Inferior parietal cortex (tissue), 1 donor: Measurements from ENCODE around the gene SLC3A2.

Source experiments
- DNase-seq: peaks from one replicate; pipeline ENCODE4 v3.0.0-alpha.2; 2016; ENCODE audit errors: extremely low spot score

The SLC3A2 gene

DNA sequence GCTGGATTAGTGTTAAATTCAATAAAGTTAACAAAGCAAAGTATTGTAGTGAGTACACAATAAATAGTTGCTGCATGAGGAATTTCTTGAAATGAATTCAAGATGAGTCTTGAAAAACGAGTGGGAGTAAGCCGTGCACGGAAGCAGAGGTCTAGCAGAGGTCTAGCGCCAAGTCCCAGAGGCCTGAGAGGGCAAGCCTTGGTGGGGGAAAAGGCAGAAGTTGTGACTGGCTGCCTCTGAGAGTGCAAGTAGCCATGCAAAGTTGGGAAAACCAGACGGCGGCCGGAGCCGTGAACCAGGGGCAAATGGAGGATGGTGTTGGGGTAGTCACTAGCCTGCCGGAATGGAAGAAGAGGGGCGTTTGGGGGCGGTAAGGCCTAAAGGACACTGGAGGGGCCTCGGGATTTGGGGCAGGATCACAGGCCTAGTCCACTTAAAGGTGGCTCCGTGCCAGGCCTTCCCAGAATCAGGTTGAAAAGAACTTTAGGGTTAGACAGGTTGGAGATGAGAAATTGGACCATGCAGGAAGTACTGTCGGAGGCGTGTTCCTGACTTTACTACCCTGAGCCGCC is 379 bp upstream of the SLC3A2 start:
- no peak for DNase-seq

DNA sequence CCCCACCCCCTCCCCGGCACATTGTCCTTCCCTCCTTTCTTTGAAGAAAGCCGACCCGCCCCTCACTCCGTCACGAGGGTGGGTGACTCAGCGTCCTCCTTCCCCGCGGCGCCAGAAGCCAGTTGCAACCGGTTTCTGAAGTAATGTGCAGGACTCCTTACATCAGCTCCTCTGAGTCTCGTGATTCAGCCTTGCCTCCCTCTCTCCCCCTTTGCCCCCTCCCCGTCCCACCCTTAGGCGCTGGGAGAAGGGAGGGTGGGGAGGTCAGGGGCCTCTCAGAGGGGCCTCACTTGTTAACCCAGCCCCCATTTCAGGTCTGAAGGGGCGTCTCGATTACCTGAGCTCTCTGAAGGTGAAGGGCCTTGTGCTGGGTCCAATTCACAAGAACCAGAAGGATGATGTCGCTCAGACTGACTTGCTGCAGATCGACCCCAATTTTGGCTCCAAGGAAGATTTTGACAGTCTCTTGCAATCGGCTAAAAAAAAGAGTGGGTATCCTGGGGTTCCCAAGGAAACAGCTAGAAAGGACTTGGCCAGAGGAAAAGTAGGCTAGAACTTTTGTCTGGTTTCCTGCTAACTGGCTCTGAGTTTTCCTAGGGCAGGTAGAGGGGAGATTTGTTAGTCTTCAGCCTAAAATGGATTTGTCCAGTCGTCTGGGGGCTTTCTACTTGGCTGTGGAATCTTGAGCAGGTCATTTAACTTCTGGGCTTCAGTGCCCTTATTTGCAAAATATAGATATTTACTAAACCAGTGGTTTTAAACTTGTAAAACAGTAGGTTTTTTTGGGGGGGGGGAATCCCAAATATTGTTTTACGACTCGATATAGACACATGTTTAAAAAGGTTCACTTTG is 1.1 kb downstream of the SLC3A2 start:
- DNase-seq, result peak; percentile 84

DNA sequence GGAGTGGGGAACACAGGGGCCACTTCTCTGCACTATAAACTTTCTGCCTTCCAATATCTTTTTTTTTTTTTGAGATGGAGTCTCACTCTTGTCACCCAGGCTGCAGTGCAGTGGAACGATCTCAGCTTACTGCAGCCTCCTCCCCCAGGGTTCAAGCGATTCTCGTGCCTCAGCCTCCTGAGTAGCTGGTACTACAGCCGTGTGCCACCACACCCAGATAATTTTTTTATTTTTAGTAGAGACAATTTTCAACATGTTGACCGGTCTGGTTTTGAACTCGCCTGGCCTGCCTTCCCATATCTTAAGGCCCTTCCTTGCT is 1.7 kb downstream of the SLC3A2 start:
- DNase-seq, result no peak

DNA sequence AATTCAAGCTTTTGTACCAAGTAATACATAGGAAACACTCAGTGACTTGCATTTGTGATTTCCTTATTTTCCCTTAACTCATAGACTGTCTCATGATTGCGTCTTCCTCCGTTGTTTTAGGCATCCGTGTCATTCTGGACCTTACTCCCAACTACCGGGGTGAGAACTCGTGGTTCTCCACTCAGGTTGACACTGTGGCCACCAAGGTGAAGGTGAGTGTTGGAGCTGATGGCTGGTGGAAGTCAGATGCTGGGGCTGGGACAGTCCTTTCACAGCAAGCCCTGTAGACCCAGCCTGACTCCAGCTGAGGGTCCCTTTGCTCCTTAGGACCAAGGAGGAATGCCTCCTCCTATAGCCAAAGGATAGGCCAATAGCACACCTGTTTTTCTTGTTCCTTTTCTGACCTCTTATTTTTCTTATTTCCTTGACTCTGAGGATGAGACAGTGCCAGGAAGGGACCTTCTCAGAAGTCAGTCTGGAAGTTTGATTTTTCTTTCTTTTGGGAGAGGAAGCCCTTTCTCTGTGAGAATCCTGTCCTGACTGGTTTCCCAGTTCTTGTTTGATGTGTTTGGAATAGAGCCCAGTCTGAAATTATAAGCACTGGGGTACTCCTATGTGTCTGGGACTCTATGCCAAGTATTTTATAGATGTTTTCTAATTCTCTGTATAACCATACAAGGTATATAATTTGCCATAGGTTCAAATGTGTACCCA is 2.2 kb downstream of the SLC3A2 start:
- no peak for DNase-seq

DNA sequence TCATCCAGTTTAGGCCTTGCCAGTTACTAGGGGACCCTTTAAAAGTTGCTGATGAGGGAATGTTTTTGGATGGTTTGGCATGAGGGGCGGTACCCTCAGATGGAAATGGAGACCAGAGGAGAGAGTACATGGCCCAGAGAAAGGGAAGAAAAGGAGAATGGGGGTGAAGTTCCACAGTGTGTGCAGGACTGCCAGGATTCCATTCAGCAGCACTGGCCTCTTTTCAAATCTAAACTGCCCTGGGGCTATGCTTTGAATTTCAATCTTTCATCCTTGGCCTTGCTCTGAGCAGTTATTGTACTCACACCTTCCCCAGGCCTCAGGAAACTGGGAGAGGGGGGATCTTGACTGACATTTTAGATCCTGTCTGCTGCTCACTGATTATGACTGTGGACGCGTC is 3.0 kb downstream of the SLC3A2 start:
- DNase-seq, result no peak

DNA sequence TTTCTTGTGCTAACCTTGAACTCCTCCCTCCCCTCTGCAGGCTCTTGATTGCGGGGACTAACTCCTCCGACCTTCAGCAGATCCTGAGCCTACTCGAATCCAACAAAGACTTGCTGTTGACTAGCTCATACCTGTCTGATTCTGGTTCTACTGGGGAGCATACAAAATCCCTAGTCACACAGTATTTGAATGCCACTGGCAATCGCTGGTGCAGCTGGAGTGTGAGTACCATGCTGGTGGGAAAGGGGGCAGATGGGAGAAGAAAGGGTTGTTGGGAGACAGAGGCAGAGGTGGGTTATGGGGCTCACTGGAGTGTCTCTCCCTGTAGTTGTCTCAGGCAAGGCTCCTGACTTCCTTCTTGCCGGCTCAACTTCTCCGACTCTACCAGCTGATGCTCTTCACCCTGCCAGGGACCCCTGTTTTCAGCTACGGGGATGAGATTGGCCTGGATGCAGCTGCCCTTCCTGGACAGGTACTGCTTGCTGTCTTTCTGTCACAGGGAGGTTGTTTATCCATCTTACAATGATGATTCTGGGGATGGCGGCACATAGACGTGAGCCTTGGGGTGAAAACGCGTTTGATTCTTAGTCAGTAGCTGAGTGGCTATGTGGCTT is 4.5 kb downstream of the SLC3A2 start:
- no peak for DNase-seq

DNA sequence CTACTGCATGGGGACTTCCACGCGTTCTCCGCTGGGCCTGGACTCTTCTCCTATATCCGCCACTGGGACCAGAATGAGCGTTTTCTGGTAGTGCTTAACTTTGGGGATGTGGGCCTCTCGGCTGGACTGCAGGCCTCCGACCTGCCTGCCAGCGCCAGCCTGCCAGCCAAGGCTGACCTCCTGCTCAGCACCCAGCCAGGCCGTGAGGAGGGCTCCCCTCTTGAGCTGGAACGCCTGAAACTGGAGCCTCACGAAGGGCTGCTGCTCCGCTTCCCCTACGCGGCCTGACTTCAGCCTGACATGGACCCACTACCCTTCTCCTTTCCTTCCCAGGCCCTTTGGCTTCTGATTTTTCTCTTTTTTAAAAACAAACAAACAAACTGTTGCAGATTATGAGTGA is 7.7 kb downstream of the SLC3A2 start:
- no peak for DNase-seq

DNA sequence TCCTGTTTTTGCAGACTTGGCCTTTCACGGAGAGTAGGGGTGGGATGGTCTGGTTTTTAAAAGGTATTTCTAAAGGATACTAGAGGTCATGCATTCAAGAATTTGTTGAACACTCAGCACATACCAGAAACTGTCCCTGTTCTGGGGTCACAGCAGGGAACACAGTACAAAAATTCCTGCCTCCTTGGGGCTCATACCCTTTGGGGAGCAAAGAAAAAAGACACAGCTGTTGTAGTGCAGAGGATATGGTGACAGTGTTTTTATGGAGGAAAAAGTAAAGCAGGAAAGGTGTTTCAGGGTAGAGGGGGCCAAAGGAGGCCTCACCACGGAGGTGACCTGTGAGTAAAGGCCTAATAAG is 8.4 kb downstream of the SLC3A2 start:
- no peak for DNase-seq

DNA sequence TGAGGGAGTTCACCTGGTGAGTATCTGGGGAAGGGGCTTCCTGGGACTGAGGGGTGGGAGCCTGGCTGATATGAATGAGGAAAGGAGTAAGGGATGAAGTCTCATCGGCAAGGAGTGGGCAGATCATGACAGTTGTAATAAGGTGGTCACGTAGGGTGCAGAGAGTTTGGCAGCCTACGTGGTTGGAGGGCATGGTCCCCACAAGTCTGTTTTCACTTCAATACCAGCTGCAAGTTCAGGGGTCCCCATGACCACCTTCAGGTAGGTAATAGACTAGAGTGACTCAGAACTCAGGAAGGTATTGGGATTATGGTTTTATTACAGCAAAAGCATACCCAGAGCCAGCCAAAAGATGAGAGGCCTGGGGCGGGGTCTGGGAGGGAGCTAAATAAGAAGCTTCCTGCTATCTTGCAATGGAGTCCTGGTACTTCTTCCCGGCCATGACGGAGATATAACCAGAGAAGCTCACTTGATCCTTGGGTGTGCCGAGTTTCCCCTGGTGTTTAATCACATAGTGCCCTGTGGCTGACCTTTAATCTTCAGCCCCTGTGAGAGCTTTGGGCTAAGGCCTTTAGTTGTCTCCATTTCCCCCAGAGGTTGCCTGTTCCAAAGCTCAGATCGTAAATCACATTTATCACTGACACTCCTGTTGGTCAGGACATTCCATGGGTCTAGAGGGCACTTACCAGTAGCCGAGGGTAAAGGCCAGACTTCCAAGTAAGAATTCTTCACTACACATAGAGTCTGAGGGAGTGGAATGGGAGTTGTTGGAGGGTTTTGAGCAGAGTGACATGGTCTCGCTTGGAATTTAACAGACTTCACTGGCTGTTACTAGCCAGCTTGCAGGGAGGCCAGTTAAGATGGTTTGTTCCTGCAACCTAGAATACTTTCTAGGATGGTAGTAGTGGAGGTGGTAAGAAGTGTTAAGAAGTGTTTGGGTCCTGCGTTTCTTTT is 9.1 kb downstream of the SLC3A2 start:
- DNase-seq, result no peak

DNA sequence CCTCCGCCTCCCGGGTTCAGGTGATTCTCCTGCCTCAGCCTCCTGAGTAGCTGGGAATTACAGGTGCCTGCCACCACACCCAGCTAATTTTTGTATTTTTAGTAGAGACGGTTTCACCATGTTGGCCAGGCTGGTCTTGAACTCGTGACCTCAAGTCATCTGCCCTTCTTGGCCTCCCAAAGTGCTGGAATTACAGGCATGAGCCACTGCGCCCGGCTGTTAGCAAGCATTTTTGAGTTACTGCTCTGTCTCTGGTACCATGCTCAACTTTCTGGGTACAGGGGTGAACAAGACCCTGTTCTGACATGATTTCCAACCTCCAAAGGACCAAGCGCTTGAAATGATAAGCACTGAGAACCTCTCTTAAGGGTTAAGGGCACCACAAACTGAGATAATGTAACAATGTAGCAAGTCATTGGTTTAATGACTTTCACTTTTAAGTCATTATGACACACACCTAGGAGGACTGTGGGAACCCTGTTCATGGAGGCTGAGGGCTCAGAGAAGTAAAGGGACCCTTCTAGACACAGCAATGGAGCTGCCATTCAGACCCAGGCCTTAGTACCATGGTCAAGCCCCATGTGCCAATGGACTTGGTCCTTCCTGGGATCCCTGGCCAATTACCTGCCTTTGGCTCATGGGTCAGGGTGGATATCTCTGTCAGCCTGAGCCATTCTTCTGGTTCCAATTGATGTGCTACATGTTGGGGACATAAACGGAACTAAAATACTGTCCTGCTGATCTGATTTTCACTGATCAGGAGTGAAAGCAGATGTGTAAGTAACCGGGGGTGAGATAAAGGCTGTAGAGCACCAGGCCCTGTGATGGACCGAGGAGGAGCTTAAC is 11.6 kb downstream of the SLC3A2 start:
- no peak for DNase-seq

DNA sequence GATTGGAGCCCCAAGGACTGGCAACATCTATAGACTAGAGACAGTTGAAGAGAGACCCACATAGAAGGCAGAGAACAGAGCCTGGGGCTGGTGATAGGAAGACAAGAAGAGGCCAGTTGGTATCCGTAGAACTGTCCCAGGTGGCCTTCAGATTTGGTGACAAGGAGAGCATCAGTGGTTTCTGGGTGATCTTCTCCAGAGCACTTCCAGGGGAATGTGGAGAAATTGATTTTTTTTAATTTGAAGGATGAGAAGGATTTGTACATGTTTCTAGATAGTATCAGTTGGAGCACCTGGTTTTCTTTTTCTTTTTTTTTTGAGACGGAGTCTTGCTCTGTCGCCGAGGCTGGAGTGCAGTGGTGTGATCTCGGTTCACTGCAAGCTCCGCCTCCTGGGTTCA is 14.8 kb downstream of the SLC3A2 start:
- DNase-seq, result no peak

DNA sequence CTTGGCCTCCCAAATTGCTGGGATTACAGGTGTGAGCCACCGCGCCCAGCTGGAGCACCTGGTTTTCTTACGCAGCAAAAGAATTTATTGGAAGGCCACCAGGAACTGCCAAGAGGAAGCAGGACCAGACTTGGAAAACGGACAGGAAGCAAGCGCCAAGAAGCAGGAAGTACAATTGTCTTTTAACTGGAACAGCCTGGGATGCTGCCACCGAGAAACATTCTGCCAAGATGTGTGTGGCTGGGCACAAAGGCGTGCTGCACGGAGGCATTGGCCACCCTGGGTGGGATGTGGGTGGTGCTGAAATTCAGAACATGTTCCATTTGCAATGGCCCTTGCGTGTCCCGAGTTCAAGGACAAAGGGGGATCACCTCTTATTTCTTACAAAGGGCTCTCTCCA is 15.4 kb downstream of the SLC3A2 start:
- DNase-seq, result no peak

DNA sequence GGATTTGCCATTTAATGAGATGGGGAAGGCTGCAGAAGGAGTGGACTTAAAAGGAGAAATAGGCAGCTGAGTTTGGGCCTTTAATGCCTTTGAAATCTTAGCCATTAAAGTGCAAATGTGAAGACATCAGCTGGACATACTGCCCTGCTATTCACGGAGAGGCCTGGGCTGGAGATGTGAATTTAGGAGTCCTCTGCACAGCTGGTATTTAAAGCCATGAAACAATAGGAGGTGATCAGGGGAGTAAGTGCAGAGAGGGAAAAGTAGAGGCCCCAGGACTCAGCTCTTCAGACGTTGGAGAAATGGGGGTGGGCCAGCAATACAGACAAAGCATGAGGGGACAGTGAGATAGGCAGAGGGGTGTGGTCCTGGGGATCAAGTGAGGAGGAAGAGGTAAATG is 16.6 kb downstream of the SLC3A2 start:
- no peak for DNase-seq

DNA sequence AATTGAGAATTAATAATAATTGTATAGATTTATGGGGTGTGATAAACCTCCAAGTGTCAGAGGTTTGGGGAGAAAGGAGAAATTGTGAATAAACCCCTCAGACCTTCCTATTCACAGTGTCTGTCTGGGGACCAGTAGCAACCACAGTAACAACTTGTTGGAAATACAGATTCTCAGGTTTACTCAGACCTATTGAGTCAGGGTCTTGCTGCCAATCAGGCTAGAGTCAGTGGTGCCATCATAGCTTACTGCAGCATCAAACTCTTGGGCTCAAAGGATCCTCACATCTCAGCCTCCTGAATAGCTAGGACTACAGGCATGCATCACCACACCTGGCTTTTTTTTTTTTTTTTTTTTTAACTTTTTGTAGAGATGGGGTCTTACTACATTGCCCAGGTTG is 17.3 kb downstream of the SLC3A2 start:
- DNase-seq, result no peak

DNA sequence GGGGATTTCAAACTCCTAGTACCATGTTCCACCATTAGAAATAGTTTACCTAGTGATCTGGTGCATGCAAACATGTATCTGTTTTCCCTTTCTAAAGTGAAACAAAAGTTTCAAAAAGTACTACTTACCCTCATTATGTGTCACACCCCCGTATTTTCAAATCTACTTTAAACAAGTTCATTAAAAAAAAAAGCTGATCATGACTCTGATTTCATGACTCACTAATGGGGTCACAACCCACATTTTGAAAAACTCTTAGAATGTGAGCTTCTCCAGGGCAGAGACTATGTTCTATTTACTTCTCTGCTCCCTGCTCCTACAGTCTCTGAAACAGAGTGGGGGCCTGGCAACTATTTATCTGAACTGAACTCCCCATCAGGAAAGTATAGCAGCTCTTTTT is 22.2 kb downstream of the SLC3A2 start:
- no peak for DNase-seq

DNA sequence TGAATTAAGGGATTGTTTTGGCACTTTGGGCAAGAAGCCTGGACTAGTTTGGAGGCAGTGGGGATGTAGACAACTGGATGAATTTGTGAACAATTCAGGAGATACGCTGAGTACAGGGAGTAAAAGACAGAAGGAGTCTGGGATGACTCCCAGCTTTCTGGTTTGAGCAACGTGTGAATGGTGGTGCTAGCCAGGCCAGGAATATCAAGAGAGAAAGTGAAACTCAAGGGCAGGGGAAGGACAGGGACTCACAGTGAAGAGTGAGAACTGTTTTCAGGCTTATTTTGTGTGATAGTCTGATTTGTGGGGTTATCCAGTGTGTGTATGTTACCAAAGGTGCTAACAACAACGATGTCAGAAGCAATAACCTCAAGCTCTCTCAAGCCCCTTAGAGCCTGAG is 24.6 kb downstream of the SLC3A2 start:
- DNase-seq, result no peak

DNA sequence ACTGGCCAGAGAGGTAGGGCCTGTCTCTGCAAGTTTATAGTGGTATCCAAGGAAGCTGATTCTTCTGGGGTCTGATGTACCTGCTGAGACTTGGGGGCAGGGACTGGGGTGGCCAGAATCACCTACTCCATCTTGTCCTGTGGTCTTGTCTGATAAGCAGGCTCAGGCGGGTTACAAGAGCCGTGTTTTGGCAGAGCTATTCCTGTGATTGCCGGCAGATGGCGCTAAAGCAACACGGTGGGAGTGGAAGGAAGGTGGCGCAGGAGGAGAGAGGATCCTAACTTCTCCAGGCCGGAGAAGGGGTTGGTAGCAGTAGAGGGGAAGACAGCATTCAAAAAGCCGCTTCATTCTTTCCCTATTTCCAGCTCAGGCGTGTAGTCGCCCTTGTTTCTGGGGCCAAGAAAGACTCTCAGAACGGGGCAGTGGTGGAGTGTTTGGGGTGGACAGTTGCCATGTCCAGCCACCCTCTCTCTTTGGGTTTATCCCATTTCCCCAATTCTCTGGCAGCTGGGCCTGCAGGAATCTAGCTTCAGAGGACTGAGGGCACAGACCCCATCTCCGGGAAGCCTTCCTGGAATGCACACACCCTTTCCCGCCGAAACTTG is 25.3 kb downstream of the SLC3A2 start:
- DNase-seq, result peak; percentile 96

DNA sequence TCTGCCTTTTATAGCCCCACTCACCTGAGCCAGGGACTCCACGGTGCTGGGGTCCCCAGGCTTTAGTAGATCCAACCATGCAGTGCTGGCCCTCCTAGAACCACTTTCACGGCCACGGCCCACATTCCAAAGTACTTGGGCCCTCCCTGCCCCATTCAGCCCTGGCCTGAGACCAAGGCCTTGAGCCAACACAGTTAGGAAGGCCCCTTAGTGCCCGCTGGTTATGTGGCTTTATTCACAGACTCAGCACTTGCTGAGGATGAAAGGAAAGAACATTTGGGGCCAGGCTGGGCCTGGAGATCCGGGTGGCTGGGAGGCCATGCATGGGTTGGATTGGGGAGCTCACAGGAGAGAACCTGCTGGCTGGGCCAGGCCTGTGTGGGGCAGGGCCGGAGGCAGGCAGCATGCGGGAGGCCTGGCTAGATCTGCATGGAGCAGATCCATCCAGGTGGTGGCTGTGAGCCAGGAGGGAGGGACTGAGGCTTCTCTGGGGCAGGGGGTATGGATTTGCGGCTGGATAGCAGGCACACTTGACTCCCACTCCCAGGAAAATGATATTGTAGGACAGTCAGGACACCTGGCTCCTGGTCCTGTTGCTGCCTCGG is 27.9 kb downstream of the SLC3A2 start:
- DNase-seq, result no peak

DNA sequence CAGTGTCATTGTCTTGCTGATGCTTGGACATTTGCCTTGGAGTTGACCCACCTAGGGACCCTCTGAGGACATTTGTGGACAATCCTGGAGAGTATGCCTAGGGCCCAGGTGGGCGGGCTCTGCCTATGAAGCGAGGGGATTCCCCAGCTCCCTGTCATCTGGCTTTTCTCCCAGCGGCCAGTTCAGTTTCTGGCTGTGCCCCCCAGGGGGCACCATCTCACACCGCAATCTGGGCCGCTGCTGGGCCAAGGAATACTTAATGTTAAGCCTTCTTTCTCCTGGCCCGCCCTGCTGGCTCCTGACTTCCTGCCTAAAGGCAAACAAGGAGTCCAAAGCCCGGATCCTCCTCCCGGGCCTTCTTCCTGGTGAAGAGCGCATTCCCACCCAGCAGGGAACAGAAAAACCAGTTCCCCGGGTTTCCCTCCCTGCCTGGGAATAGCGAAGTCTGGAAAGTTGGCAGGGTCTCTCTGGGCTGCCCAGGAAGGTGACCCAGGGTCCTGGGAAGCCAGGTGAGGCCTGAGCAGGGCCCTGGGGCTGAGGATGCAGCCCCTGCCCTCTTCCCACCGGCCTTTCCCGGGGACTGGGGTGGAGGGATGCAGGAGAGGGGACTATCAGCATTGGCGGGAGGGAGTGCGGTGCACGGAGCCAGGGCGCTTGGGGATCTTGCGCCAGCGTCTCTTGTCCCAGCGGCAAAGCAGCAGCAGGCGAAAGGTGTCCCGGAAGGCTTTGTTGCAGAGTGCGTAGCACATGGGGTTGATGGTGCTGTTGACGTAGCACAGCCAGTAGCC is 28.6 kb downstream of the SLC3A2 start:
- DNase-seq, result no peak
